Suprapubic skin (tissue), 3 donors: ENCODE data around the gene TAF1.

Source experiments
- EP300 ChIP-seq: sonication (generic); formaldehyde crosslinking; IDR thresholded peaks from one replicate; pipeline ENCODE4 v1.6.1; 2017; ENCODE audit warnings: antibody characterized with exemption
- POLR2A ChIP-seq, 2 donors: fragments of 450-650 bp; IDR thresholded peaks; one replicate each; pipeline ENCODE4 v1.6.1; 2017; ENCODE audit warnings: antibody characterized with exemption in 2 of 2, mild to moderate bottlenecking in 2 of 2, moderate library complexity in 2 of 2
- TF ChIP-seq, protein P1 (sequence below), 2 donors: fragments of 200-600 bp in 1 of 2; fragments of 450-650 bp in 1 of 2; sonication (generic) in 1 of 2; IDR thresholded peaks; one replicate each; pipeline ENCODE4 v1.5.1; 2016 to 2019; ENCODE audit warnings: antibody characterized with exemption in 2 of 2, mild to moderate bottlenecking in 1 of 2, moderate library complexity in 1 of 2

- TF ChIP-seq POLR2A (IDR thresholded peaks at IDR 0.05), result no peak
- TF ChIP-seq, protein P1, sequence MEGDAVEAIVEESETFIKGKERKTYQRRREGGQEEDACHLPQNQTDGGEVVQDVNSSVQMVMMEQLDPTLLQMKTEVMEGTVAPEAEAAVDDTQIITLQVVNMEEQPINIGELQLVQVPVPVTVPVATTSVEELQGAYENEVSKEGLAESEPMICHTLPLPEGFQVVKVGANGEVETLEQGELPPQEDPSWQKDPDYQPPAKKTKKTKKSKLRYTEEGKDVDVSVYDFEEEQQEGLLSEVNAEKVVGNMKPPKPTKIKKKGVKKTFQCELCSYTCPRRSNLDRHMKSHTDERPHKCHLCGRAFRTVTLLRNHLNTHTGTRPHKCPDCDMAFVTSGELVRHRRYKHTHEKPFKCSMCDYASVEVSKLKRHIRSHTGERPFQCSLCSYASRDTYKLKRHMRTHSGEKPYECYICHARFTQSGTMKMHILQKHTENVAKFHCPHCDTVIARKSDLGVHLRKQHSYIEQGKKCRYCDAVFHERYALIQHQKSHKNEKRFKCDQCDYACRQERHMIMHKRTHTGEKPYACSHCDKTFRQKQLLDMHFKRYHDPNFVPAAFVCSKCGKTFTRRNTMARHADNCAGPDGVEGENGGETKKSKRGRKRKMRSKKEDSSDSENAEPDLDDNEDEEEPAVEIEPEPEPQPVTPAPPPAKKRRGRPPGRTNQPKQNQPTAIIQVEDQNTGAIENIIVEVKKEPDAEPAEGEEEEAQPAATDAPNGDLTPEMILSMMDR (IDR thresholded peaks at IDR 0.05), result no peak
- TF ChIP-seq EP300, result no peak
Measured at GRCh38 chrX:71454222-71454621, 88.1 kb downstream of the TAF1 start.
